HFFc6 (cell line): Measurements from ENCODE around the gene DLG1. TPM values are rescaled to one million over a fixed set of nuclear protein-coding genes. Genes with fewer than 3 reads are reported as not detected.

Source experiments
- DNase-seq: peaks from one replicate; pipeline ENCODE4 v3.0.0-alpha.2; 2018
- H3K27ac Mint-ChIP-seq: 2 replicates; pipeline ENCODE4 v1.8.0; 2020; ENCODE audit warnings: mild to moderate bottlenecking, mixed read lengths
- H3K27me3 Mint-ChIP-seq: 2 replicates; pipeline ENCODE4 v1.8.0; 2021; ENCODE audit warnings: mild to moderate bottlenecking, moderate library complexity, mixed read lengths; ENCODE audit not compliant: insufficient read depth
- H3K36me3 Mint-ChIP-seq: 2 replicates; pipeline ENCODE4 v1.8.0; 2021; ENCODE audit warnings: low read depth, mixed read lengths
- H3K4me1 Mint-ChIP-seq: 2 replicates; pipeline ENCODE4 v1.8.0; 2020; ENCODE audit warnings: low read depth, mixed read lengths
- H3K4me3 Mint-ChIP-seq: 2 replicates; pipeline ENCODE4 v1.8.0; 2020; ENCODE audit warnings: mild to moderate bottlenecking, moderate library complexity, mixed read lengths
- H3K9me3 Mint-ChIP-seq: 2 replicates; pipeline ENCODE4 v1.8.0; 2020; ENCODE audit warnings: mild to moderate bottlenecking, mixed read lengths
- total RNA-seq, 6 experiments: library from RNA; stranded (reverse); fragmentation: NEBNext Ultra II Directional; extraction: Animal tissue kit (Norgen Biotek cat#: 25700); gene quantifications; 2 replicates in 1 of 6; 3 replicates in 5 of 6; pipeline ENCODE4 v1.2.3, GENCODE V29; 2021
- TF ChIP-seq, protein P1 (sequence below): fragments of 200-600 bp; sonication (generic); IDR thresholded peaks from 2 replicates; pipeline ENCODE4 v1.5.0; 2021; ENCODE audit warnings: antibody characterized with exemption, mild to moderate bottlenecking

DLG1 gene
- total RNA-seq, 6 experiments from 2014 or later: 64.8 to 82.5 (median 74.7) TPM

DNA sequence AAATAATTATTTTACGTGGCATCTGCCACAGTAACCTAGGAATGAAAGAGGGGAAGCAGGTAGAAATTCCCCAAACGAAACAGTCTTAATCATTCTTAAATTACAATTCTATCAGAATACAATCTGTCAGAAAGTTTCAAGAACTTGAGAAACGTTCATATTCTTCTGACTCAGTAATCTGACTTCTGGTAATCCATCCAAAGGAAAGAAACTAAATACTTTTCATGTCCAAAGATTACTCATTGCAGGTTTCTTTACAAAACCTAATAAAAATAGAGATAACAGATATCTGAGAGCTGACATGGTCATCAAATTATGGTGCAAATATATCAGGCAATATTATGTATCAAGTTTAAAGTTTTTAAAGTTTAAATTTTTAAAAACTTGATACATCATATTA, 109.4 kb downstream of the DLG1 start:
- Mint-ChIP-seq H3K4me3 (no peak overlapping the region), H3K9me3 (no peaks in the 10 kb centered on the region), H3K27ac (peak overlapping the region; percentile 48; the same call in 1 of the 2 replicates)

DNA sequence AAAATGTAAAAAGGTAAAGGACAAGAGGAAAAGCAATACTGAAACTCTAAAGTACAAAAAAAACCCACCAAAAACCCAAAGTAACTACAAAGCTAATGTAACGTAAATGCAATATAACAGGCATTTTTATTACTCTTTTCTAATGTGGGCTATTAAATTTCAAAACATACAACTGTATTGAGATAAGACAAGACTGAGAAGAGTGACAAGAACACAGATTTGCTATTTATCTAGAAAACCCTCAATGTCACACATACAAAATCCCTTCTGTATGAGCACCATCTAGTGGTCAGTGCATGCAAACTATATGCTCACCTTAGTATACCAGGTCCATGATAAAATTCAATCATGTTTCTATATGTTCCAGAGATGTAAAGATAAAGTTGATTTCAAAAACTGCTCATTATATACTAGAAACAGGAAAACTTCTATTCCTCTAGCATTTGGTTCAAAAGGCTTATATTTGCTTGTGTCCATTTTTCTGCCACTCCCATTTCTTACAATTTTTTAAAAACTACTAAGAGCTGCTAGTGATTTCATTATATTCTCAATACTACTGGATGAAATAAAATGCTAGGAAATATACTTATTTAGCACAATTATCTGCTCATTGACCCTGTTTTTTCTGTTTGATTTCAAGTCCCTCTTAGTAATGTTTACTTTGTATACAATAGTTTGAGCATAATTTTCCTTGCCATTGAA, 111.4 kb downstream of the DLG1 start:
- Mint-ChIP-seq H3K4me3 (no peak overlapping the region), H3K27ac (no peak overlapping the region), H3K9me3 (no peaks in the 10 kb centered on the region), H3K36me3 (peaks cover 5% of the 10 kb centered on the region; the same call in 1 of the 2 replicates), H3K4me1 (peaks cover 32% of the 10 kb centered on the region), H3K27me3 (peaks cover 2% of the 10 kb centered on the region; the same call in 1 of the 2 replicates)
- DNase-seq: peak; percentile 37
- TF ChIP-seq, protein P1, sequence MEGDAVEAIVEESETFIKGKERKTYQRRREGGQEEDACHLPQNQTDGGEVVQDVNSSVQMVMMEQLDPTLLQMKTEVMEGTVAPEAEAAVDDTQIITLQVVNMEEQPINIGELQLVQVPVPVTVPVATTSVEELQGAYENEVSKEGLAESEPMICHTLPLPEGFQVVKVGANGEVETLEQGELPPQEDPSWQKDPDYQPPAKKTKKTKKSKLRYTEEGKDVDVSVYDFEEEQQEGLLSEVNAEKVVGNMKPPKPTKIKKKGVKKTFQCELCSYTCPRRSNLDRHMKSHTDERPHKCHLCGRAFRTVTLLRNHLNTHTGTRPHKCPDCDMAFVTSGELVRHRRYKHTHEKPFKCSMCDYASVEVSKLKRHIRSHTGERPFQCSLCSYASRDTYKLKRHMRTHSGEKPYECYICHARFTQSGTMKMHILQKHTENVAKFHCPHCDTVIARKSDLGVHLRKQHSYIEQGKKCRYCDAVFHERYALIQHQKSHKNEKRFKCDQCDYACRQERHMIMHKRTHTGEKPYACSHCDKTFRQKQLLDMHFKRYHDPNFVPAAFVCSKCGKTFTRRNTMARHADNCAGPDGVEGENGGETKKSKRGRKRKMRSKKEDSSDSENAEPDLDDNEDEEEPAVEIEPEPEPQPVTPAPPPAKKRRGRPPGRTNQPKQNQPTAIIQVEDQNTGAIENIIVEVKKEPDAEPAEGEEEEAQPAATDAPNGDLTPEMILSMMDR: peak; percentile 93

More for the DNA sequence above, 109.4 kb downstream of the DLG1 start:
- H3K4me1 Mint-ChIP-seq: peaks cover 31% of the 10 kb centered on the region
- TF ChIP-seq, protein P1: no peak
- peaks cover 2% of the 10 kb centered on the region; the same call in 1 of the 2 replicates for H3K27me3 Mint-ChIP-seq
- DNase-seq: no peak
- H3K36me3 Mint-ChIP-seq: peaks cover 6% of the 10 kb centered on the region; the same call in 1 of the 2 replicates

DNA sequence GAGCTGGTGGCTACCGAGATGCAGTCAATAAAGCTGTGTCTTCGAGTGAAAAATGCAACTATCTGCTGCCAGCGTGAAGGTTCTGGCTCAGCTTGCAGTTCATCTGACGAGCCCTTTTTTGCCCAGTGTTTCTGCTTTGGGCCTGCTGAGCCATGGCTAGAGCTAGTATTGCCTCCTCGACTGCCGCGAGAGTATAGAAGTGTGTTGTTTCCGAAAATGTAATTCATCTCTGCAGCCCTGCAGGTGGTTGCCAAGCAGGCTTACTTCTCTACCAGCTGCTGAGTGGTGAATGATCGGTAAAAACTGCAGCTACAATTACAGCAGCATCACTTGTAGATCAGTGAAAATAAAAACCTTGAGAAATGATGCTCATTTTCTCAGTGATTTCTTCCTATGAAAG, 114.8 kb downstream of the DLG1 start:
- Mint-ChIP-seq H3K9me3 (no peaks in the 10 kb centered on the region), H3K4me1 (peaks cover 6% of the 10 kb centered on the region; the same call in 1 of the 2 replicates), H3K36me3 (peaks cover 5% of the 10 kb centered on the region; the same call in 1 of the 2 replicates), H3K4me3 (no peak overlapping the region), H3K27ac (no peak overlapping the region), H3K27me3 (peaks cover 2% of the 10 kb centered on the region; the same call in 1 of the 2 replicates)
- DNase-seq: no peak
- TF ChIP-seq, protein P1: no peak

DNA sequence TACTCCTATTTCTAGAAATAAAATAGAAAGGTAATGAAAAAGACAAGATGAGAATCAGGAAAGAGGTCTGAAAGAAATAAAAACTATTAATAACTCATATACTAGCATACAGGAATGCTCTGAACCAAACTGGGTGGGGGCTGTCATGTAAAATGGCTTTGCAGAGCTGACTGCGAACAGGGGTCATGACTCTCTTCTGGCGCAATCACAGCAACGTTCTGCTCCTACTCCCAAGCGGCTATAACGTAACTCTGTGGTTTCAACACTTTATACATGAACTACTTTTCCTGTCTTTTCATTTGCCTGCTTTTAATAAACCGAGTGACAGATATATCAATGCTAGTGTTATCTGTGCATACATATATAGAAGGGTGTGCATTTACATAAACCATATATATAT, 116.7 kb downstream of the DLG1 start:
- Mint-ChIP-seq H3K27me3 (no peaks in the 10 kb centered on the region; the same call in 1 of the 2 replicates), H3K9me3 (no peaks in the 10 kb centered on the region), H3K4me1 (peaks cover 6% of the 10 kb centered on the region; the same call in 1 of the 2 replicates), H3K36me3 (peaks cover 15% of the 10 kb centered on the region; the same call in 1 of the 2 replicates), H3K4me3 (no peak overlapping the region), H3K27ac (no peak overlapping the region)
- DNase-seq: no peak
- TF ChIP-seq, protein P1: no peak

DNA sequence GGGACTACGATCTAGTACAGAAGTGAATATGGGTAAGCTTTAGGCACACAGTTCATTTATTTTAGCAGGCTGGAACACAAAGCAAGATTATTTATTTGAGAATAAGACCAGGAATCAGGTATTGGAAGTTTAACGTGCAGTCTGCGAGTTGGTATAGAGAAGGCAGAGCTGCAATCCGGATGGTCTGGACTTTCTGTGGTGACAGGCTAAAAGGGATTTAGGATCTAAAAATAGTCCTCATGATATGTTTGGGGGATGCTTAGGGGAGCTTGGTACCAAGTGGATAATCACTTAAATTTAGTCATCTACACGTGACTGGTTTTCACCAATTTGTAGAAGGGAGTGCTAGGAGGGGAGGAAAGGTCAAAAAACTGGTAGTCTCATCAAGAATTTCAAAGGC, 119.4 kb downstream of the DLG1 start:
- Mint-ChIP-seq H3K36me3 (peaks cover 14% of the 10 kb centered on the region; the same call in 1 of the 2 replicates), H3K27ac (no peak overlapping the region), H3K4me3 (no peak overlapping the region), H3K27me3 (no peaks in the 10 kb centered on the region; the same call in 1 of the 2 replicates), H3K4me1 (peaks cover 6% of the 10 kb centered on the region; the same call in 1 of the 2 replicates), H3K9me3 (no peaks in the 10 kb centered on the region)
- no peak for DNase-seq
- TF ChIP-seq, protein P1: no peak
